ENCODE results near the gene DNAH2. TPM values are rescaled to one million over a fixed set of nuclear protein-coding genes. Genes with fewer than 3 reads are reported as not detected.

The DNAH2 gene
- total RNA-seq, 1 experiment from 2014 or later = 0.15 TPM

GRCh38 chr17:7834542-7834956 lies 117.0 kb downstream of the DNAH2 start:
- Histone ChIP-seq H2BK15ac (ENCODE audit: low read depth, low read length) (no peak overlapping the region), H3K79me2 (ENCODE audit: insufficient read depth, low read length) (no peaks in the 10 kb centered on the region), H2BK20ac (ENCODE audit: low read depth, low read length, poor library complexity, severe bottlenecking) (no peak overlapping the region), H3K23me2 (ENCODE audit: insufficient read length, low read depth, low read length, poor library complexity, severe bottlenecking) (peaks cover 31% of the 10 kb centered on the region), H3K18ac (ENCODE audit: insufficient read length, low read depth, low read length) (no peak overlapping the region), H3K14ac (ENCODE audit: insufficient read depth, low read length) (no peak overlapping the region), H2BK5ac (ENCODE audit: insufficient read length, low read length) (no peak overlapping the region), H3K27ac (ENCODE audit: insufficient read length, low read depth, low read length) (no peak overlapping the region), H3K4me2 (ENCODE audit: insufficient read depth, insufficient read length, low read length) (peak overlapping the region; percentile 75), H2AFZ (ENCODE audit: low read length) (no peak overlapping the region), H3K56ac (ENCODE audit: insufficient read length, low read depth, low read length) (no peak overlapping the region), H4K20me1 (ENCODE audit: control insufficient read depth, insufficient read depth, insufficient read length) (no peaks in the 10 kb centered on the region), H3K4ac (ENCODE audit: low read depth, low read length) (no peak overlapping the region), H3K9me3 (ENCODE audit: control insufficient read depth, low read depth, low read length) (no peaks in the 10 kb centered on the region), H3K4me1 (ENCODE audit: insufficient read depth, low read length) (peaks cover 2% of the 10 kb centered on the region; the same call in 1 of the 2 replicates), H3K9ac (ENCODE audit: extremely low read depth, insufficient read length, low read length) (no peak overlapping the region), H2BK12ac (ENCODE audit: insufficient read length, low read depth, low read length) (no peak overlapping the region), H4K8ac (replicated peaks; ENCODE audit: insufficient read length, low read depth, low read length) (no peak overlapping the region), H2AK5ac (ENCODE audit: insufficient read length, low read length) (no peak overlapping the region), H3K23ac (ENCODE audit: insufficient read length, low read depth, low read length) (no peak overlapping the region), H3K79me1 (ENCODE audit: insufficient read depth, low read depth, low read length, poor library complexity, severe bottlenecking) (no peaks in the 10 kb centered on the region), H4K5ac (ENCODE audit: insufficient read length, low read depth, low read length) (no peak overlapping the region), H2BK120ac (ENCODE audit: low read depth, low read length, poor library complexity, severe bottlenecking) (no peak overlapping the region), H3T11ph (ENCODE audit: low read length) (no peak overlapping the region), H3K27me3 (ENCODE audit: insufficient read depth, low read length) (peaks cover 18% of the 10 kb centered on the region; the same call in 1 of the 2 replicates), H4K91ac (ENCODE audit: insufficient read length, low read depth, low read length) (no peak overlapping the region)
- Mint-ChIP-seq H3K36me3 (ENCODE audit: insufficient read depth in 1 of 3, low read depth in 3 of 3) (no peaks in the 10 kb centered on the region), H3K27ac (peak overlapping the region in 2 of 3 experiments; percentile 97 to 99; a peak in 3 of 7 replicates), H3K4me3 (peak overlapping the region; percentile 81 to 90), H3K9me3 (no peaks in the 10 kb centered on the region), H3K4me1 (peaks cover 34 to 40% of the 10 kb centered on the region in 2 experiments), H3K27me3 (ENCODE audit: low read depth) (peaks cover 49% of the 10 kb centered on the region)
- DNase-seq = peak; percentile 73
- TF ChIP-seq, protein P1, sequence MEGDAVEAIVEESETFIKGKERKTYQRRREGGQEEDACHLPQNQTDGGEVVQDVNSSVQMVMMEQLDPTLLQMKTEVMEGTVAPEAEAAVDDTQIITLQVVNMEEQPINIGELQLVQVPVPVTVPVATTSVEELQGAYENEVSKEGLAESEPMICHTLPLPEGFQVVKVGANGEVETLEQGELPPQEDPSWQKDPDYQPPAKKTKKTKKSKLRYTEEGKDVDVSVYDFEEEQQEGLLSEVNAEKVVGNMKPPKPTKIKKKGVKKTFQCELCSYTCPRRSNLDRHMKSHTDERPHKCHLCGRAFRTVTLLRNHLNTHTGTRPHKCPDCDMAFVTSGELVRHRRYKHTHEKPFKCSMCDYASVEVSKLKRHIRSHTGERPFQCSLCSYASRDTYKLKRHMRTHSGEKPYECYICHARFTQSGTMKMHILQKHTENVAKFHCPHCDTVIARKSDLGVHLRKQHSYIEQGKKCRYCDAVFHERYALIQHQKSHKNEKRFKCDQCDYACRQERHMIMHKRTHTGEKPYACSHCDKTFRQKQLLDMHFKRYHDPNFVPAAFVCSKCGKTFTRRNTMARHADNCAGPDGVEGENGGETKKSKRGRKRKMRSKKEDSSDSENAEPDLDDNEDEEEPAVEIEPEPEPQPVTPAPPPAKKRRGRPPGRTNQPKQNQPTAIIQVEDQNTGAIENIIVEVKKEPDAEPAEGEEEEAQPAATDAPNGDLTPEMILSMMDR (conservative IDR thresholded peaks at IDR 0.05) = no peak
- no CpG with 5 or more reads among the region's 20 CpGs for WGBS (ENCODE audit: extremely low coverage, insufficient read length, low lambda C conversion rate)
